ENCODE data around the gene SYCN.

Gene SYCN

DNA sequence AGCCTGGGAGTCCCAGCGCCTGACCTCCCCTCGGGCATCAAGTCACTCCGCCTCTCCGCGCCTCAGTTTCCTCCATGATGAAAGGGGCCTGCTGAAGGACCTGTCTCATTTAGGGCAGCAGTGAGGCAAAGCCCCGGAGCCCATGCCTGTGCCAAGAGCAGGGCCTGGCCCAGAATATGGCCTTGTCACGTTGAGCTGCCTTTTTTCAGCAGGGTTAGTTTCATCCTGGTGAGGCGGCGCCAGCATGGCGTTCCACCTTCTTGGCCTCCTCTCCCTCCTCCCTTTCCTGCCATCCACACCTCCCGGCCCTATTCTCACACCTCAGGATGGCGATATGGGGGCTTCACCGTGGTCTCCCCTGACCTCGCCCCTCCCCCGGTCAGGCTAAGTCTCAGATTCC is 48.3 kb downstream of the SYCN start:
- no peak for DNase-seq (ENCODE audit: low read depth)

DNA sequence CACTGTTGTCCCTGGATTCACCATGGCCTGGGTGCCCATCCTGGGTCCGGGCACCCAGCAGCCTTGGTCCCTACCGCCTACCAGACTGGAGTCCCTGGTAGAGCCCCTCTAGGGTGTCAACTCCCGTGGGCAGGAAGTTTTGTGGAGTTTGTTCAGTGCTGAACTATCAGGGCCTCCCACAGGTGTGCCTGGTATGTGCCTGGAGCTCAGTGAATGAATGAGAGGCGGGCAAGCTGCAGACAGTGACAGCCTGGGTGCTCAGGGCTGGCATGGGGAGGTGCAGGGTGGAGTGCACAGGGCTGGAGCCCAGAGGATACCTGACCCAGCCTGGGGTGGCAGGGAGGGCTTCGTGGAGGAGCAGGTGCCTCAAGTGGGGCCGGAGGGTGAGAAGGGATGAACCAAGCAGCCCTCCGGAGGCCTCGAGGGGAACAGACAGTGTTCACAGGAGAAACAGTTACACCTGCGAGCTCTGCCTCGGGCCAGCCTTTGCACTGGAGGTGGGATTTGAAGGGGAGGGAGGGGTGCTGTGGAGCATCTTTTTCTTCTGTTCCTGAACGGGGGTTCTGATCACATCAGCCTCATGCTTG is 48.9 kb downstream of the SYCN start:
- no peak for DNase-seq (ENCODE audit: low read depth)

DNA sequence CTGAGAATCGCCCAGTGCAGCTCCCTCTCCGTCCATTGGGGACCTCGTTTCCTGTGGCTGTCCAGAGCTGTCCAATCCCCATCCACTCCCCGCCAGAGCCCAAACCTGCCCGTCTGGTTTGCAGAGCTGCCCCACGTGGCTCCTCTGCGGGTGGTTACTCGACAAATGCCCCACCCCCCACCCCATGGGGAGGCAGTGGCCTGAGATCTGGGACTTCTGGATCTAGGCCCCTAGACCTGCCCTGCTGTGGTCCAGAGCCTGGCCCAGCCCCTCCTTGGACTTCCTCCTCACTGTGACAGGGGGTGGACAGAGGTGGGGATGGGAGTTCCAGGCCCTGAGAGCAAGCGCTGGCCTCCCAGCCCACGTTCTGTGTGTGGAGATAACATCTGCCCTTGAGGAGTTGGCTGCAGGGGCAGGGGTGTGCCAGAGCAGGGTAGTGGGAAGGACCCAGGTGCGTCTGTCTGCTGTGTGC is 49.4 kb downstream of the SYCN start:
- no peak for DNase-seq (ENCODE audit: low read depth)

DNA sequence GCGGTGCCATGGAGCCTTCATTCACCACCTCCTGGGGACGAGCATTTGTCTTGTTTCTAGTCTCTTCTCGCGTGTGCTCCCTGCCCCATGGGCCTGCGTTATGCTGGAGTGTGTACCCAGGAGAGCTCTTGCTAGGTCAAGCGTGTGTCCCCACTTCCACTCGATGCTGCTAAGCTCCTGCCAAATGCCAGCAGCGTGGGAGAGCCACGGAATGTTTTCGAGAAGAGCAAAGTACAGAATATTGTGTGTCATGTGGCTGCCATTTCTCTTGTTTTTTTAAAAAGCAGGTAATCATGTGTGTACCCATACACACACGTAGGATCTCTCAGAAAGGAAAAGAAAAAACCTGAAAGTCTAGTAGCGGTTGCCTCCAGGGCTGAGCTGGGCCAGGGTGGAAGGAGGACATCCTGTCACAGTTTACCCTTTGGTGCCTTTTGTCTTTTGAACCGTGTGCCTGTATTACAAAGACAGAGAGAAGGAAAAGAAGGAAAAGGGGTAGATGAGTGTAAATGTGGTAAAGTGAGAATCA is 49.9 kb downstream of the SYCN start:
- DNase-seq (ENCODE audit: low read depth): no peak

Data from activated T-helper 9 cell treated with anti-CD3 and anti-CD28 coated beads, Interleukin-2, amount 50 U/mL, for 16 hours (primary cell).